Measurements from ENCODE around the gene RS1.

- TF ChIP-seq CTCF (IDR thresholded peaks at IDR 0.05) (no peak), POLR2A (IDR thresholded peaks at IDR 0.05) (no peak)
Measured at GRCh38 chrX:18617407-18617750, 54.5 kb downstream of the RS1 start.
